HepG2 (cell line): ENCODE results near the gene TMBIM4. TPM values are rescaled to one million over a fixed set of nuclear protein-coding genes. Genes with fewer than 3 reads are reported as not detected.
"Not testable (repeated sequence)": the region's sequence is repeated elsewhere in the genome, so short reads cannot be mapped to it uniquely, and the experiment has no call there.

Experiments used
- ATAC-seq: fragments of 200-7000 bp; cut with Tn5 transposase; 3 replicates; pipeline ENCODE4 v1.9.1; 2020; ENCODE audit warnings: mild to moderate bottlenecking, moderate library complexity
- BruUV-seq: library from RNA; stranded (reverse); fragments of 400-500 nt; replicated peaks from 2 replicates; lab custom pipeline; 2021; lab: Mats Ljungman, UMichigan
- CTCF ChIA-PET: fragments of 300-600 bp; formaldehyde crosslinking; extraction: SDS; loops from one replicate; lab custom pipeline; 2021; ENCODE audit warnings: low total read pairs, inconsistent platforms, low intra/inter-chr PET ratio; lab: Yijun Ruan, JAX
- POLR2A ChIA-PET: fragments of 350-600 bp; sonication (Branson Sonifier 250); formaldehyde crosslinking; loops from one replicate; lab custom pipeline; 2020; ENCODE audit warnings: antibody characterized with exemption, inconsistent platforms; lab: Yijun Ruan, JAX
- DNase-seq: peaks from one replicate; pipeline ENCODE4 v3.0.0-alpha.2; 2015; ENCODE audit warnings: low spot score
- FAIRE-seq: peaks from 3 replicates; lab custom pipeline; 2011; peaks lifted over from hg19 to GRCh38; lab: Jason Lieb, UNC
- H2AFZ ChIP-seq: one replicate; pipeline ENCODE4 v1.6.1; 2011; ENCODE audit warnings: low read length, inconsistent platforms
- H3K27ac ChIP-seq: fragments of 300-600 bp; 3 replicates; pipeline ENCODE4 v1.8.0; 2011; ENCODE audit warnings: mixed run types, mild to moderate bottlenecking, mixed read lengths, low read length, inconsistent platforms; ENCODE audit not compliant: insufficient read depth; ENCODE audit errors: extremely low read length
- H3K27me3 ChIP-seq, 2 experiments: fragments of 200-600 bp in 1 of 2; 2 replicates in 1 of 2; 3 replicates in 1 of 2; pipeline versions ENCODE4 v1.6.0 to v1.8.0; 2011; ENCODE audit warnings: low read length in 2 of 2, mild to moderate bottlenecking in 2 of 2, moderate library complexity in 2 of 2, inconsistent platforms in 1 of 2; ENCODE audit not compliant: insufficient read depth in 2 of 2, control insufficient read depth in 1 of 2
- H3K36me3 ChIP-seq, 2 experiments: fragments of 200-600 bp in 1 of 2; replicated peaks in 1 of 2; 2 replicates in 1 of 2; 3 replicates in 1 of 2; pipeline versions ENCODE4 v1.5.1 to v1.8.0; 2011; ENCODE audit warnings: low read length in 2 of 2, inconsistent platforms in 1 of 2; ENCODE audit not compliant: insufficient read depth in 2 of 2, control insufficient read depth in 1 of 2
- H3K4me1 ChIP-seq: 2 replicates; pipeline ENCODE4 v1.5.1; 2012; ENCODE audit warnings: low read length, inconsistent platforms; ENCODE audit not compliant: insufficient read depth
- H3K4me2 ChIP-seq: 2 replicates; pipeline ENCODE4 v1.6.0; 2011; ENCODE audit warnings: low read depth, low read length, inconsistent platforms
- H3K4me3 ChIP-seq, 3 experiments: fragments of 200-600 bp in 1 of 3; sonication (generic), shearing (Covaris generic) in 1 of 3; replicated peaks in 1 of 3; 2 replicates each; pipeline ENCODE4 v1.5.1; 2011 to 2016; ENCODE audit warnings: low read length in 3 of 3, inconsistent platforms in 2 of 3, low read depth in 2 of 3, mild to moderate bottlenecking in 2 of 3, control low read depth in 1 of 3, mixed read lengths in 1 of 3; ENCODE audit not compliant: insufficient read depth in 1 of 3
- H3K79me2 ChIP-seq: one replicate; pipeline ENCODE4 v1.6.1; 2011; ENCODE audit warnings: low read length, inconsistent platforms; ENCODE audit not compliant: insufficient read depth
- H3K9ac ChIP-seq: 2 replicates; pipeline ENCODE4 v1.6.0; 2011; ENCODE audit warnings: mild to moderate bottlenecking, low read depth, low read length, inconsistent platforms; ENCODE audit not compliant: insufficient read depth
- H3K9me3 ChIP-seq: 2 replicates; pipeline ENCODE4 v1.5.1; 2012; ENCODE audit warnings: mild to moderate bottlenecking, low read length
- H4K20me1 ChIP-seq: 2 replicates; pipeline ENCODE4 v1.6.0; 2011; ENCODE audit warnings: inconsistent platforms, mild to moderate bottlenecking, low read length, moderate library complexity; ENCODE audit not compliant: insufficient read depth
- BRD4 ChIP-seq: sonication (generic); formaldehyde crosslinking; IDR thresholded peaks from 2 replicates; pipeline ENCODE4 v1.4.0; 2020; ENCODE audit warnings: missing genetic modification reagents
- CBX1 ChIP-seq: IDR thresholded peaks from one replicate; pipeline ENCODE4 v1.6.1; 2016; ENCODE audit warnings: antibody characterized with exemption, low read depth
- DNMT3B ChIP-seq: conservative IDR thresholded peaks from 2 replicates; pipeline ENCODE4 v1.6.1; 2016; ENCODE audit warnings: missing biosample characterization, control low read depth
- REL ChIP-seq: sonication (generic); formaldehyde crosslinking; conservative IDR thresholded peaks from 2 replicates; pipeline ENCODE4 v1.8.0; 2022; ENCODE audit warnings: mild to moderate bottlenecking, missing genetic modification reagents, moderate library complexity
- TBL1XR1 ChIP-seq: fragments of 150-350 bp; IDR thresholded peaks from 2 replicates; pipeline ENCODE4 v1.6.1; 2014; ENCODE audit warnings: borderline replicate concordance, low read length; ENCODE audit not compliant: partially characterized antibody
- ZBTB7B ChIP-seq: sonication (generic); formaldehyde crosslinking; IDR thresholded peaks from 2 replicates; pipeline ENCODE4 v1.4.0; 2020; ENCODE audit warnings: missing genetic modification reagents
- ZNF891 ChIP-seq: sonication (generic); formaldehyde crosslinking; IDR thresholded peaks from 2 replicates; pipeline ENCODE4 v1.5.0; 2020; ENCODE audit warnings: mild to moderate bottlenecking, missing genetic modification reagents
- WGBS: methylation state at CpG from one replicate; pipeline ENCODE4 v1.1.6; 2017; ENCODE audit warnings: low lambda C conversion rate; 5-methylcytosine and 5-hydroxymethylcytosine counted together
- in situ Hi-C: cut with HindIII; loops from 2 replicates; pipeline ENCODE4 v1.10.0; 2017; ENCODE audit warnings: low pct_unique_long_range_greater_than_20kb; ENCODE audit not compliant: extremely low pct_ligation_motif_present
- intact Hi-C: fragments of 100-400 bp; cut with micrococcal nuclease; formaldehyde crosslinking; loops from one replicate; pipeline ENCODE4 v1.10.0; 2022; ENCODE audit not compliant: unreplicated experiment
- polyA plus RNA-seq, 8 experiments: library from polyadenylated mRNA; depleted of rRNA in 3 of 8; stranded (reverse) in 7 of 8; unstranded in 1 of 8; fragments of >200 nt; fragmentation: Illumina TruSeq in 4 of 8; extraction: Trizol in 4 of 8; gene quantifications; 2 replicates each; pipeline versions ENCODE4 v1.2.1 to v1.2.3, GENCODE V29; 2011 to 2016; ENCODE audit warnings: low read depth in 4 of 8, missing spikeins in 1 of 8, mixed read lengths in 1 of 8; ENCODE audit not compliant: insufficient read depth in 1 of 8
- total RNA-seq, 5 experiments: library from RNA; depleted of rRNA; stranded (reverse); fragments of >200 nt; fragmentation: Illumina TruSeq; extraction: Trizol; gene quantifications; 2 replicates each; pipeline ENCODE4 v1.2.3, GENCODE V29; 2016; ENCODE audit warnings: low read depth in 1 of 5
- TF ChIP-seq, protein P1 (sequence below): sonication (generic); formaldehyde crosslinking; IDR thresholded peaks from 2 replicates; pipeline ENCODE4 v1.4.0; 2020; ENCODE audit warnings: missing genetic modification reagents
- TF ChIP-seq, protein P2 (sequence below): sonication (generic); formaldehyde crosslinking; conservative IDR thresholded peaks from 2 replicates; pipeline ENCODE4 v1.4.0; 2020; ENCODE audit warnings: missing genetic modification reagents

TMBIM4 gene
- total and polyA plus RNA-seq, 2 of the 13 experiments (the other 11 are each of a cell fraction or from before 2014, with no cell fraction given), result 60.5 to 67.7 TPM

DNA sequence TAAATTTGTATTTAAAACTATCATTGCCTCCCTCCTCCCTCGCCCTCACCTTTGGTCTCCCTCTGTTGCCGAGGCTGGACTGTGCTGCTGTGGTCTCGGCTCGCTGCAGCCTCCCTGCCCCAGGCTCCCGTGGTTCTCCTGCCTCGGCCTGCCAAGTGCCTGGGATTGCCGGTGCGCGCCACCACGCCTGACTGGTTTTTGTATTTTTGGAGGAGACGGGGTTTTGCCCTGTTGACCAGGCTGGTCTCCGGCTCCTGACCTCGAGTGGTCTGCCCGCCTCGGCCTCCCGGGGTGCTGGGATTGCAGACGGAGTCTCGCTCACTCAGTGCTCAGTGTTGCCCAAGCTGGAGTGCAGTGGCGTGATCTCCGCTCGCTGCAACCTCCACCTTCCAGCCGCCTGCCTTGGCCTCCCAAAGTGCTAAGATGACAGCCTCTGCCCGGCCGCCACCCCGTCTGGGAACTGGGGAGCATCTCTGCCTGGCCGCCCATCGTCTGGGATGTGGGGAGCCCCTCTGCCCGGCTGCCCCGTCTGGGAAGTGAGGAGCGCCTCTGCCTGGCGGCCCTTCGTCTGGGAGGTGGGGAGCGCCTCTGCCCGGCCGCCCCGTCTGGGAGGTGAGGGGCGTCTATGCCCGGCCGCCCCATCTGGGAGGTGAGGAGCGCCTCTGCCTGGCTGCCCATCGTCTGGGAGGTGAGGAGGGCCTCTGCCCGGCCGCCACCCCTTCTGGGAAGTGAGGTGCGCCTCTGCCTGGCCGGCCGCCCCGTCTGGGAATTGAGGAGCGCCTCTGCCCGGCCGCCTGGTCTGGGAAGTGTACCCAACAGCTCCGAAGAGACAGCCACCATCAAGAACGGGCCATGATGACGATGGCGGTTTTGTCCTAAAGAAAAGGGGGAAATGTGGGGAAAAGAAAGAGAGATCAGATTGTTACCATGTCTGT lies 4.9 kb upstream of the TMBIM4 start:
- H3K79me2 ChIP-seq, intact Hi-C loops, H3K4me3 ChIP-seq, DNase-seq, BruUV-seq, H3K9ac ChIP-seq, in situ Hi-C loops, POLR2A ChIA-PET, ATAC-seq, H3K27me3 ChIP-seq, H3K4me2 ChIP-seq, H4K20me1 ChIP-seq, H3K36me3 ChIP-seq, FAIRE-seq, CTCF ChIA-PET, H3K9me3 ChIP-seq, H3K4me1 ChIP-seq, H2AFZ ChIP-seq, H3K27ac ChIP-seq: not testable (repeated sequence)
- WGBS, result 84% methylated on average over 21 of the region's 54 CpGs
- TF ChIP-seq, protein P1, sequence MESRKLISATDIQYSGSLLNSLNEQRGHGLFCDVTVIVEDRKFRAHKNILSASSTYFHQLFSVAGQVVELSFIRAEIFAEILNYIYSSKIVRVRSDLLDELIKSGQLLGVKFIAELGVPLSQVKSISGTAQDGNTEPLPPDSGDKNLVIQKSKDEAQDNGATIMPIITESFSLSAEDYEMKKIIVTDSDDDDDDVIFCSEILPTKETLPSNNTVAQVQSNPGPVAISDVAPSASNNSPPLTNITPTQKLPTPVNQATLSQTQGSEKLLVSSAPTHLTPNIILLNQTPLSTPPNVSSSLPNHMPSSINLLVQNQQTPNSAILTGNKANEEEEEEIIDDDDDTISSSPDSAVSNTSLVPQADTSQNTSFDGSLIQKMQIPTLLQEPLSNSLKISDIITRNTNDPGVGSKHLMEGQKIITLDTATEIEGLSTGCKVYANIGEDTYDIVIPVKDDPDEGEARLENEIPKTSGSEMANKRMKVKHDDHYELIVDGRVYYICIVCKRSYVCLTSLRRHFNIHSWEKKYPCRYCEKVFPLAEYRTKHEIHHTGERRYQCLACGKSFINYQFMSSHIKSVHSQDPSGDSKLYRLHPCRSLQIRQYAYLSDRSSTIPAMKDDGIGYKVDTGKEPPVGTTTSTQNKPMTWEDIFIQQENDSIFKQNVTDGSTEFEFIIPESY (CRISPR knock-in tag), result peak; percentile 87

DNA sequence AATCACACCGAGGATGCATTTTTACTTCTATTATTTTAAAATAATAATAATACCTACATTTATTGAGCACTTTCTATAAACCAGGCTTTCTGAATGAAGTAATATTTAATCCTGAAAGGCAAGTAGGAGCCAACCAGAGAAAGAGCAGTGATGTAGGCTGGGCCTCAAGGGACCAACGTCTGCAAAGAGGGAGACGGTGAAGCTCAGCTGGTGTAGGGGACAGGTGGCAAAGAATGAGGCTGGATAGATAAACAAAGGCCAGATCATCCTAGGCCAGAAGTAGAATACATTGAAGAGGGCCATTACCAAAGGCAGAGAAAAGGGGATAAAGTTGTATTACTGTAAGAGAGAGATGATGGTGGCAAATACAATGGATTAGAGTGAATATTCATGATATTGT lies 810 bp upstream of the TMBIM4 start:
- Histone ChIP-seq H3K9ac (no peak overlapping the region), H3K9me3 (no peaks in the 10 kb centered on the region), H3K4me3 (peak overlapping the region in 2 of 3 experiments; percentile 86 to 99; a peak in 3 of 6 replicates), H4K20me1 (no peaks in the 10 kb centered on the region), H3K27ac (no peak overlapping the region), H3K36me3 (no peaks in the 10 kb centered on the region), H3K4me1 (peaks cover 27% of the 10 kb centered on the region), H3K4me2 (peak overlapping the region; percentile 77), H3K79me2 (peaks cover 23% of the 10 kb centered on the region), H2AFZ (no peak overlapping the region), H3K27me3 (no peaks in the 10 kb centered on the region)
- DNase-seq (no peak), FAIRE-seq (no peak), ATAC-seq (no peak)
- intact Hi-C loops (no loop called here), in situ Hi-C loops (no loop called here)
- CTCF ChIA-PET, result no interaction called here
- BruUV-seq, result no TSS peak
- POLR2A ChIA-PET, result interaction anchor here (2.8 kb wide), 1 partner anchor 40 kb away, joined by 33 read pairs; the partner anchor contains the start of gene LLPH
- WGBS, result 68% methylated on average over 3 of the region's 3 CpGs
- TF ChIP-seq BRD4 (no peak), TBL1XR1 (no peak), DNMT3B (CRISPR knock-in tag) (no peak), ZBTB7B (CRISPR knock-in tag) (no peak), REL (CRISPR knock-in tag) (no peak), ZNF891 (CRISPR knock-in tag) (no peak), CBX1 (no peak)
- TF ChIP-seq, protein P2, sequence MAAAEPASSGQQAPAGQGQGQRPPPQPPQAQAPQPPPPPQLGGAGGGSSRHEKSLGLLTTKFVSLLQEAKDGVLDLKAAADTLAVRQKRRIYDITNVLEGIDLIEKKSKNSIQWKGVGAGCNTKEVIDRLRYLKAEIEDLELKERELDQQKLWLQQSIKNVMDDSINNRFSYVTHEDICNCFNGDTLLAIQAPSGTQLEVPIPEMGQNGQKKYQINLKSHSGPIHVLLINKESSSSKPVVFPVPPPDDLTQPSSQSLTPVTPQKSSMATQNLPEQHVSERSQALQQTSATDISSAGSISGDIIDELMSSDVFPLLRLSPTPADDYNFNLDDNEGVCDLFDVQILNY (CRISPR knock-in tag), result no peak
